ENCODE results near the gene METTL14. TPM values are rescaled to one million over a fixed set of nuclear protein-coding genes. Genes with fewer than 3 reads are reported as not detected.

METTL14 gene
- total RNA-seq, 1 donor from 2014 or later: 12.3 TPM

GRCh38 chr4:118745357-118745756, 60.2 kb downstream of the METTL14 start:
- intact Hi-C loops (cut with DNase I): loop anchor here (10.0 kb wide), 1 partner anchor 539 kb away; no protein-coding TSS in a partner anchor
- Histone ChIP-seq H3K4me3 (no peak overlapping the region), H3K27me3 (no peaks in the 10 kb centered on the region), H3K4me1 (peaks cover 27% of the 10 kb centered on the region), H3K9me3 (no peaks in the 10 kb centered on the region), H3K36me3 (peaks cover 0 to 11% of the 10 kb centered on the region in 2 donors), H3K27ac (peak overlapping the region; percentile 47)
- TF ChIP-seq POLR2A (IDR thresholded peaks at IDR 0.05) (no peak), POLR2AphosphoS5 (IDR thresholded peaks at IDR 0.05; ENCODE audit: insufficient read depth in 1 of 2, low read depth in 1 of 2) (no peak), CTCF (IDR thresholded peaks at IDR 0.05) (no peak)
- DNase-seq (ENCODE audit: extremely low spot score in 2 of 2): no peak

- intact Hi-C loops (cut with DNase I): loop anchor here (2.0 to 10.0 kb wide), 2 partner anchors 142 to 538 kb away; partner anchors contain the start of gene SYNPO2
- Histone ChIP-seq H3K4me3 (no peak overlapping the region), H3K4me1 (peaks cover 27% of the 10 kb centered on the region), H3K27ac (peak overlapping the region; percentile 47), H3K36me3 (peaks cover 0 to 15% of the 10 kb centered on the region in 2 donors), H3K9me3 (no peaks in the 10 kb centered on the region), H3K27me3 (no peaks in the 10 kb centered on the region)
- TF ChIP-seq POLR2A (IDR thresholded peaks at IDR 0.05): no peak
- TF ChIP-seq POLR2AphosphoS5 (IDR thresholded peaks at IDR 0.05; ENCODE audit: insufficient read depth in 1 of 2, low read depth in 1 of 2): peak in 1 of 2 donors; percentile 65
- TF ChIP-seq CTCF (IDR thresholded peaks at IDR 0.05): no peak
- no peak for DNase-seq (ENCODE audit: extremely low spot score in 2 of 2)
These were observed 61.2 kb downstream of the METTL14 start for GRCh38 chr4:118746251-118746919.

- no peaks in the 10 kb centered on the region for H3K9me3 ChIP-seq
- no peak for DNase-seq (ENCODE audit: extremely low spot score in 2 of 2)
- TF ChIP-seq POLR2A (IDR thresholded peaks at IDR 0.05) (no peak), POLR2AphosphoS5 (IDR thresholded peaks at IDR 0.05; ENCODE audit: insufficient read depth in 1 of 2, low read depth in 1 of 2) (no peak), CTCF (IDR thresholded peaks at IDR 0.05) (no peak)
- H3K4me1 ChIP-seq: peaks cover 50% of the 10 kb centered on the region
- intact Hi-C loops (cut with DNase I): loop anchor here (10.0 kb wide), 1 partner anchor 535 kb away; no protein-coding TSS in a partner anchor
- no peak overlapping the region for H3K27ac ChIP-seq
- peaks cover 0 to 12% of the 10 kb centered on the region in 2 donors for H3K36me3 ChIP-seq
- H3K27me3 ChIP-seq: no peaks in the 10 kb centered on the region
- no peak overlapping the region for H3K4me3 ChIP-seq
These were observed 64.3 kb downstream of the METTL14 start for GRCh38 chr4:118749347-118749988.

- intact Hi-C loops (cut with DNase I): no loop called here
- Histone ChIP-seq H3K36me3 (peaks cover 0 to 12% of the 10 kb centered on the region in 2 donors), H3K9me3 (no peaks in the 10 kb centered on the region), H3K4me1 (peaks cover 57% of the 10 kb centered on the region), H3K27ac (peak overlapping the region; percentile 9), H3K4me3 (no peak overlapping the region), H3K27me3 (no peaks in the 10 kb centered on the region)
- TF ChIP-seq CTCF (IDR thresholded peaks at IDR 0.05) (no peak), POLR2AphosphoS5 (IDR thresholded peaks at IDR 0.05; ENCODE audit: insufficient read depth in 1 of 2, low read depth in 1 of 2) (no peak), POLR2A (IDR thresholded peaks at IDR 0.05) (no peak)
- no peak for DNase-seq (ENCODE audit: extremely low spot score in 2 of 2)
These were observed 66.6 kb downstream of the METTL14 start for GRCh38 chr4:118751629-118752323.

Data from vagina (tissue), 2 donors.